AG04450 (cell line): ENCODE results near the gene PPP1R27. TPM values are rescaled to one million over a fixed set of nuclear protein-coding genes. Genes with fewer than 3 reads are reported as not detected.

Source experiments
- CTCF ChIA-PET: fragments of 300-600, 350-600 bp; formaldehyde crosslinking; extraction: SDS; loops from one replicate; lab custom pipeline; 2022; ENCODE audit warnings: antibody characterized with exemption, inconsistent platforms; lab: Charles Lee
- POLR2A ChIA-PET: fragments of 350-600 bp; formaldehyde crosslinking; extraction: SDS; loops from one replicate; lab custom pipeline; 2021; ENCODE audit warnings: antibody characterized with exemption, inconsistent platforms; lab: Yijun Ruan, JAX
- DNase-seq: peaks from one replicate; pipeline ENCODE4 v3.0.0-alpha.2; 2011; ENCODE audit warnings: low read depth, low spot score
- H3K27ac ChIP-seq: one replicate; pipeline ENCODE4 v1.5.1; 2012; ENCODE audit warnings: low read depth, low read length, control low read depth
- H3K27me3 ChIP-seq: one replicate; pipeline ENCODE4 v1.6.0; 2012; ENCODE audit warnings: low read length; ENCODE audit not compliant: control insufficient read depth, insufficient read depth
- H3K4me3 ChIP-seq: 2 replicates; pipeline ENCODE4 v1.5.1; 2011; ENCODE audit warnings: mild to moderate bottlenecking, low read depth, low read length, control low read depth
- H3K9me3 ChIP-seq: 2 replicates; pipeline ENCODE4 v1.5.1; 2012; ENCODE audit warnings: low read length; ENCODE audit not compliant: control insufficient read depth, insufficient read depth
- CTCF ChIP-seq: IDR thresholded peaks from 2 replicates; pipeline ENCODE4 v1.5.1; 2011; ENCODE audit warnings: low read depth, low read length, control low read depth, inconsistent platforms
- polyA plus RNA-seq: library from polyadenylated mRNA; depleted of rRNA; stranded (reverse); fragments of >200 nt; gene quantifications from 2 replicates; pipeline ENCODE4 v1.2.3, GENCODE V29; 2011

Gene PPP1R27
- polyA plus RNA-seq, 1 experiment, result not detected

- Histone ChIP-seq H3K27ac (no peak overlapping the region), H3K4me3 (no peak overlapping the region), H3K9me3 (peaks cover 10% of the 10 kb centered on the region; the same call in 1 of the 2 replicates), H3K27me3 (peaks cover 21% of the 10 kb centered on the region)
- no peak for DNase-seq
- ChIA-PET POLR2A (no interaction called here), CTCF (no interaction called here)
- no peak for TF ChIP-seq CTCF
Observed at GRCh38 chr17:81811705-81812570, 22.9 kb downstream of the PPP1R27 start.

GRCh38 chr17:81810892-81811704 lies 23.8 kb downstream of the PPP1R27 start:
- Histone ChIP-seq H3K9me3 (peaks cover 10% of the 10 kb centered on the region; the same call in 1 of the 2 replicates), H3K27ac (no peak overlapping the region), H3K4me3 (no peak overlapping the region), H3K27me3 (peaks cover 30% of the 10 kb centered on the region)
- CTCF ChIA-PET, result no interaction called here
- TF ChIP-seq CTCF, result no peak
- no peak for DNase-seq
- POLR2A ChIA-PET, result interaction anchor here (0.5 kb wide), 1 partner anchor 32 kb away, joined by 3 read pairs; no protein-coding TSS in a partner anchor

- TF ChIP-seq CTCF, result no peak
- ChIA-PET CTCF (no interaction called here), POLR2A (interaction anchor here (0.5 kb wide), 1 partner anchor 32 kb away, joined by 3 read pairs; no protein-coding TSS in a partner anchor)
- DNase-seq, result no peak
- Histone ChIP-seq H3K27ac (no peak overlapping the region), H3K4me3 (no peak overlapping the region), H3K9me3 (peaks cover 10% of the 10 kb centered on the region; the same call in 1 of the 2 replicates), H3K27me3 (peaks cover 36% of the 10 kb centered on the region)
Observed at GRCh38 chr17:81810476-81810875, 24.4 kb downstream of the PPP1R27 start.

GRCh38 chr17:81809556-81809998 lies 25.3 kb downstream of the PPP1R27 start:
- no peak overlapping the region for H3K27ac ChIP-seq
- ChIA-PET POLR2A (no interaction called here), CTCF (no interaction called here)
- DNase-seq, result no peak
- H3K9me3 ChIP-seq, result peaks cover 10% of the 10 kb centered on the region; the same call in 1 of the 2 replicates
- peaks cover 43% of the 10 kb centered on the region for H3K27me3 ChIP-seq
- no peak overlapping the region for H3K4me3 ChIP-seq
- TF ChIP-seq CTCF, result no peak
